ENCODE results near the gene EDARADD. TPM values are rescaled to one million over a fixed set of nuclear protein-coding genes. Genes with fewer than 3 reads are reported as not detected.
A peak's percentile ranks its signal among the peaks of the same experiment; 100 is the strongest.

Gene EDARADD
- total RNA-seq, 1 donor from 2014 or later, result 56.8 TPM

GRCh38 chr1:236396665-236397043 is 2.6 kb downstream of the EDARADD start:
- Mint-ChIP-seq H3K9me3 (no peaks in the 10 kb centered on the region), H3K36me3 (ENCODE audit: low read depth) (peaks cover 18% of the 10 kb centered on the region), H3K27ac (peak overlapping the region; percentile 95), H3K4me1 (ENCODE audit: low read depth) (peaks cover 43% of the 10 kb centered on the region), H3K4me3 (peak overlapping the region; percentile 97), H3K27me3 (ENCODE audit: insufficient read depth) (peaks cover 16% of the 10 kb centered on the region)
- intact Hi-C loops (cut with micrococcal nuclease), result loop anchor here (1.0 to 10.0 kb wide), 7 partner anchors 20 to 752 kb away; partner anchors contain the start of genes GNG4 and HEATR1
- no peak for DNase-seq (ENCODE audit: low spot score)

- Mint-ChIP-seq H3K27me3 (ENCODE audit: insufficient read depth) (peaks cover 13% of the 10 kb centered on the region), H3K9me3 (no peaks in the 10 kb centered on the region), H3K4me3 (peak overlapping the region; percentile 97), H3K27ac (peak overlapping the region; percentile 95), H3K36me3 (ENCODE audit: low read depth) (peaks cover 18% of the 10 kb centered on the region), H3K4me1 (ENCODE audit: low read depth) (peaks cover 43% of the 10 kb centered on the region)
- intact Hi-C loops (cut with micrococcal nuclease), result loop anchor here (2.0 to 10.0 kb wide), 5 partner anchors 94 to 752 kb away; partner anchors contain the start of genes GNG4 and HEATR1
- DNase-seq (ENCODE audit: low spot score), result no peak
Measured at GRCh38 chr1:236397173-236397759, 3.2 kb downstream of the EDARADD start.

GRCh38 chr1:236398538-236398937 is 4.5 kb downstream of the EDARADD start:
- Mint-ChIP-seq H3K4me1 (ENCODE audit: low read depth) (peaks cover 42% of the 10 kb centered on the region), H3K4me3 (peak overlapping the region; percentile 40), H3K27me3 (ENCODE audit: insufficient read depth) (peaks cover 13% of the 10 kb centered on the region), H3K27ac (no peak overlapping the region), H3K36me3 (ENCODE audit: low read depth) (peaks cover 18% of the 10 kb centered on the region), H3K9me3 (no peaks in the 10 kb centered on the region)
- DNase-seq (ENCODE audit: low spot score), result no peak
- intact Hi-C loops (cut with micrococcal nuclease), result loop anchor here (5.0 to 10.0 kb wide), 3 partner anchors 204 to 754 kb away; partner anchors contain the start of genes GNG4 and HEATR1

- Mint-ChIP-seq H3K36me3 (ENCODE audit: low read depth) (peaks cover 17% of the 10 kb centered on the region), H3K4me1 (ENCODE audit: low read depth) (peaks cover 33% of the 10 kb centered on the region), H3K4me3 (no peak overlapping the region), H3K9me3 (no peaks in the 10 kb centered on the region), H3K27ac (no peak overlapping the region), H3K27me3 (ENCODE audit: insufficient read depth) (peaks cover 12% of the 10 kb centered on the region)
- intact Hi-C loops (cut with micrococcal nuclease), result no loop called here
- no peak for DNase-seq (ENCODE audit: low spot score)
Measured at GRCh38 chr1:236400061-236400603, 6.0 kb downstream of the EDARADD start.

GRCh38 chr1:236401698-236402097 is 7.6 kb downstream of the EDARADD start:
- H3K9me3 Mint-ChIP-seq, result no peaks in the 10 kb centered on the region
- H3K36me3 Mint-ChIP-seq (ENCODE audit: low read depth), result peaks cover 12% of the 10 kb centered on the region
- no peak overlapping the region for H3K27ac Mint-ChIP-seq
- peaks cover 25% of the 10 kb centered on the region for H3K4me1 Mint-ChIP-seq (ENCODE audit: low read depth)
- H3K27me3 Mint-ChIP-seq (ENCODE audit: insufficient read depth), result peaks cover 7% of the 10 kb centered on the region
- H3K4me3 Mint-ChIP-seq, result no peak overlapping the region
- no peak for DNase-seq (ENCODE audit: low spot score)
- intact Hi-C loops (cut with micrococcal nuclease), result no loop called here

GRCh38 chr1:236403905-236404696 is 10.0 kb downstream of the EDARADD start:
- H3K4me3 Mint-ChIP-seq, result no peak overlapping the region
- no peaks in the 10 kb centered on the region for H3K9me3 Mint-ChIP-seq
- H3K27ac Mint-ChIP-seq, result no peak overlapping the region
- H3K4me1 Mint-ChIP-seq (ENCODE audit: low read depth), result peaks cover 6% of the 10 kb centered on the region
- intact Hi-C loops (cut with micrococcal nuclease), result no loop called here
- H3K36me3 Mint-ChIP-seq (ENCODE audit: low read depth), result peaks cover 5% of the 10 kb centered on the region
- no peak for DNase-seq (ENCODE audit: low spot score)
- peaks cover 5% of the 10 kb centered on the region for H3K27me3 Mint-ChIP-seq (ENCODE audit: insufficient read depth)

- Mint-ChIP-seq H3K27ac (no peak overlapping the region), H3K4me3 (no peak overlapping the region), H3K27me3 (ENCODE audit: insufficient read depth) (peaks cover 3% of the 10 kb centered on the region)
Measured at GRCh38 chr1:236407059-236407458, 13.0 kb downstream of the EDARADD start.

GRCh38 chr1:236413688-236414087 is 19.6 kb downstream of the EDARADD start:
- no peak for DNase-seq (ENCODE audit: low spot score)
- no peaks in the 10 kb centered on the region for H3K9me3 Mint-ChIP-seq

More at GRCh38 chr1:236407059-236407458, 13.0 kb downstream of the EDARADD start:
- Mint-ChIP-seq H3K9me3 (no peaks in the 10 kb centered on the region), H3K4me1 (ENCODE audit: low read depth) (no peaks in the 10 kb centered on the region), H3K36me3 (ENCODE audit: low read depth) (peaks cover 7% of the 10 kb centered on the region)
- intact Hi-C loops (cut with micrococcal nuclease), result no loop called here
- no peak for DNase-seq (ENCODE audit: low spot score)

GRCh38 chr1:236416165-236416564 is 22.1 kb downstream of the EDARADD start:
- Mint-ChIP-seq H3K9me3 (no peaks in the 10 kb centered on the region), H3K27me3 (ENCODE audit: insufficient read depth) (peaks cover 2% of the 10 kb centered on the region), H3K4me1 (ENCODE audit: low read depth) (peaks cover 10% of the 10 kb centered on the region), H3K4me3 (peak overlapping the region; percentile 39), H3K36me3 (ENCODE audit: low read depth) (peaks cover 25% of the 10 kb centered on the region), H3K27ac (peak overlapping the region; percentile 83)
- intact Hi-C loops (cut with micrococcal nuclease), result loop anchor here (1.0 kb wide), 2 partner anchors 20 to 274 kb away; partner anchors contain the start of gene GPR137B
- no peak for DNase-seq (ENCODE audit: low spot score)

More at GRCh38 chr1:236413688-236414087, 19.6 kb downstream of the EDARADD start:
- no peak overlapping the region for H3K4me3 Mint-ChIP-seq
- peaks cover 10% of the 10 kb centered on the region for H3K4me1 Mint-ChIP-seq (ENCODE audit: low read depth)
- H3K27ac Mint-ChIP-seq, result no peak overlapping the region
- peaks cover 2% of the 10 kb centered on the region for H3K27me3 Mint-ChIP-seq (ENCODE audit: insufficient read depth)
- H3K36me3 Mint-ChIP-seq (ENCODE audit: low read depth), result peaks cover 19% of the 10 kb centered on the region
- intact Hi-C loops (cut with micrococcal nuclease), result no loop called here

GRCh38 chr1:236417336-236417735 is 23.2 kb downstream of the EDARADD start:
- intact Hi-C loops (cut with micrococcal nuclease), result no loop called here
- peaks cover 2% of the 10 kb centered on the region for H3K27me3 Mint-ChIP-seq (ENCODE audit: insufficient read depth)
- H3K9me3 Mint-ChIP-seq, result no peaks in the 10 kb centered on the region
- no peak overlapping the region for H3K4me3 Mint-ChIP-seq
- H3K4me1 Mint-ChIP-seq (ENCODE audit: low read depth), result peaks cover 10% of the 10 kb centered on the region
- H3K36me3 Mint-ChIP-seq (ENCODE audit: low read depth), result peaks cover 25% of the 10 kb centered on the region
- H3K27ac Mint-ChIP-seq, result no peak overlapping the region
- no peak for DNase-seq (ENCODE audit: low spot score)

- Mint-ChIP-seq H3K27me3 (ENCODE audit: insufficient read depth) (peaks cover 2% of the 10 kb centered on the region), H3K36me3 (ENCODE audit: low read depth) (peaks cover 22% of the 10 kb centered on the region), H3K9me3 (no peaks in the 10 kb centered on the region), H3K4me1 (ENCODE audit: low read depth) (peaks cover 13% of the 10 kb centered on the region), H3K4me3 (no peak overlapping the region), H3K27ac (no peak overlapping the region)
- DNase-seq (ENCODE audit: low spot score), result no peak
- intact Hi-C loops (cut with micrococcal nuclease), result no loop called here
Measured at GRCh38 chr1:236419502-236419901, 25.4 kb downstream of the EDARADD start.

GRCh38 chr1:236421022-236421421 is 26.9 kb downstream of the EDARADD start:
- peaks cover 23% of the 10 kb centered on the region for H3K36me3 Mint-ChIP-seq (ENCODE audit: low read depth)
- peaks cover 21% of the 10 kb centered on the region for H3K4me1 Mint-ChIP-seq (ENCODE audit: low read depth)
- no peak overlapping the region for H3K27ac Mint-ChIP-seq
- H3K4me3 Mint-ChIP-seq, result no peak overlapping the region
- intact Hi-C loops (cut with micrococcal nuclease), result no loop called here
- H3K27me3 Mint-ChIP-seq (ENCODE audit: insufficient read depth), result no peaks in the 10 kb centered on the region
- DNase-seq (ENCODE audit: low spot score), result no peak
- H3K9me3 Mint-ChIP-seq, result no peaks in the 10 kb centered on the region
